Left ventricle myocardium inferior (tissue), 1 donor: ENCODE measurements around the gene NTRK3. TPM values are rescaled to one million over a fixed set of nuclear protein-coding genes. Genes with fewer than 3 reads are reported as not detected.

Experiments
- DNase-seq: peaks from one replicate; pipeline ENCODE4 v3.0.0-alpha.2; 2020
- H3K27ac ChIP-seq: fragments of 200-600 bp; replicated peaks from 2 replicates; pipeline ENCODE4 v1.8.0; 2021
- H3K27me3 ChIP-seq: fragments of 200-600 bp; 2 replicates; pipeline ENCODE4 v1.8.0; 2021; ENCODE audit warnings: low read depth
- H3K36me3 ChIP-seq: fragments of 200-600 bp; 2 replicates; pipeline ENCODE4 v1.8.0; 2021
- H3K4me1 ChIP-seq: fragments of 200-600 bp; 2 replicates; pipeline ENCODE4 v1.8.0; 2021
- H3K4me3 ChIP-seq: fragments of 200-600 bp; 2 replicates; pipeline ENCODE4 v1.8.0; 2021; ENCODE audit warnings: mild to moderate bottlenecking, moderate library complexity
- H3K9me3 ChIP-seq: fragments of 200-600 bp; replicated peaks from 2 replicates; pipeline ENCODE4 v1.8.0; 2021
- CTCF ChIP-seq: fragments of 200-600 bp; IDR thresholded peaks from 2 replicates; pipeline ENCODE4 v1.8.0; 2021; ENCODE audit warnings: antibody characterized with exemption, mild to moderate bottlenecking, borderline replicate concordance
- intact Hi-C: fragments of 100-400 bp; cut with micrococcal nuclease; formaldehyde crosslinking; loops from one replicate; pipeline ENCODE4 v1.11.0; 2022
- total RNA-seq: library from RNA; stranded (reverse); fragmentation: NEBNext Ultra II Directional; extraction: Animal tissue kit (Norgen Biotek cat#: 25700); gene quantifications from one replicate; pipeline ENCODE4 v1.2.1, GENCODE V29; 2021
- donor health status: DM: no; HTN: yes; CAD: no; lungs with severe emphysema.

The NTRK3 gene
- total RNA-seq, 1 donor from 2014 or later: 1.6 TPM

- Histone ChIP-seq H3K4me3 (no peak overlapping the region), H3K27ac (no peak overlapping the region), H3K9me3 (no peaks in the 10 kb centered on the region), H3K4me1 (no peaks in the 10 kb centered on the region), H3K36me3 (no peaks in the 10 kb centered on the region), H3K27me3 (peaks cover 37% of the 10 kb centered on the region)
- intact Hi-C loops: no loop called here
- DNase-seq: no peak
- no peak for TF ChIP-seq CTCF
These were observed 13.0 kb upstream of the NTRK3 start for GRCh38 chr15:88269356-88270062.

- Histone ChIP-seq H3K27me3 (peaks cover 52% of the 10 kb centered on the region), H3K27ac (no peak overlapping the region), H3K4me3 (no peak overlapping the region), H3K4me1 (no peaks in the 10 kb centered on the region), H3K9me3 (no peaks in the 10 kb centered on the region), H3K36me3 (no peaks in the 10 kb centered on the region)
- intact Hi-C loops: no loop called here
- TF ChIP-seq CTCF: no peak
- DNase-seq: no peak
These were observed 11.2 kb upstream of the NTRK3 start for GRCh38 chr15:88267720-88268119.

- no peak for DNase-seq
These were observed 9.6 kb upstream of the NTRK3 start for GRCh38 chr15:88266170-88266569.

GRCh38 chr15:88264622-88265021 is 8.1 kb upstream of the NTRK3 start:
- no peak for DNase-seq
- H3K4me1 ChIP-seq: no peaks in the 10 kb centered on the region
- intact Hi-C loops: no loop called here
- H3K27me3 ChIP-seq: peaks cover 69% of the 10 kb centered on the region
- H3K9me3 ChIP-seq: no peaks in the 10 kb centered on the region
- no peak overlapping the region for H3K27ac ChIP-seq
- no peak overlapping the region for H3K4me3 ChIP-seq
- no peaks in the 10 kb centered on the region for H3K36me3 ChIP-seq
- TF ChIP-seq CTCF: no peak

More at GRCh38 chr15:88266170-88266569, 9.6 kb upstream of the NTRK3 start:
- Histone ChIP-seq H3K27ac (no peak overlapping the region), H3K36me3 (no peaks in the 10 kb centered on the region), H3K4me1 (no peaks in the 10 kb centered on the region), H3K4me3 (no peak overlapping the region), H3K9me3 (no peaks in the 10 kb centered on the region), H3K27me3 (peaks cover 67% of the 10 kb centered on the region)
- intact Hi-C loops: no loop called here
- TF ChIP-seq CTCF: no peak

GRCh38 chr15:88262064-88262463 is 5.5 kb upstream of the NTRK3 start:
- no peak for TF ChIP-seq CTCF
- H3K4me3 ChIP-seq: no peak overlapping the region
- H3K27ac ChIP-seq: no peak overlapping the region
- H3K9me3 ChIP-seq: no peaks in the 10 kb centered on the region
- peaks cover 11% of the 10 kb centered on the region for H3K4me1 ChIP-seq
- DNase-seq: no peak
- H3K27me3 ChIP-seq: peaks cover 74% of the 10 kb centered on the region
- no peaks in the 10 kb centered on the region for H3K36me3 ChIP-seq
- intact Hi-C loops: no loop called here
